K562 (cell line): Measurements from ENCODE around the gene DCLK1. TPM values are rescaled to one million over a fixed set of nuclear protein-coding genes. Genes with fewer than 3 reads are reported as not detected.

ENCODE experiments used
- ATAC-seq: fragments of 200-7000 bp; cut with Tn5 transposase; 3 replicates; pipeline ENCODE4 v1.9.1; 2020; ENCODE audit warnings: moderate library complexity
- BruUV-seq: library from RNA; stranded (reverse); fragments of 400-500 nt; replicated peaks from 2 replicates; lab custom pipeline; 2021; lab: Mats Ljungman, UMichigan
- CTCF ChIA-PET: fragments of 300-600 bp; formaldehyde crosslinking; extraction: SDS; loops from one replicate; lab custom pipeline; 2021; ENCODE audit warnings: low intra/inter-chr PET ratio; lab: Yijun Ruan, JAX
- POLR2A ChIA-PET: fragments of 300-600, 350-650 bp; sonication (Branson Sonifier 250); formaldehyde crosslinking; extraction: SDS; loops from one replicate; lab custom pipeline; 2021; ENCODE audit warnings: antibody characterized with exemption, inconsistent platforms; lab: Yijun Ruan, JAX
- DNase-seq, 4 experiments: peaks; one replicate each; pipeline versions ENCODE4 v3.0.0 to v3.0.0-alpha.2; 2011 to 2018; ENCODE audit warnings: low spot score in 3 of 4, mixed read lengths in 3 of 4; ENCODE audit errors: extremely low read depth in 1 of 4
- FAIRE-seq: peaks from 2 replicates; lab custom pipeline; 2011; peaks lifted over from hg19 to GRCh38; lab: Jason Lieb, UNC
- H2AFZ ChIP-seq: 2 replicates; pipeline ENCODE4 v1.6.0; 2011; ENCODE audit warnings: low read depth, low read length, control low read depth, inconsistent platforms
- H3K27ac ChIP-seq: fragments of 200-600 bp; 3 replicates; pipeline ENCODE4 v1.8.0; 2011; ENCODE audit warnings: low read depth, mild to moderate bottlenecking, control low read depth, inconsistent platforms, low read length, moderate library complexity, mixed read lengths; ENCODE audit errors: extremely low read depth
- H3K27me3 ChIP-seq, 2 experiments: fragments of 300-600 bp in 1 of 2; 2 replicates in 1 of 2; 3 replicates in 1 of 2; pipeline versions ENCODE4 v1.6.0 to v1.8.0; 2011; ENCODE audit warnings: inconsistent platforms in 2 of 2, low read length in 2 of 2, mild to moderate bottlenecking in 1 of 2, mixed read lengths in 1 of 2, moderate library complexity in 1 of 2; ENCODE audit not compliant: control insufficient read depth in 2 of 2, insufficient read depth in 2 of 2
- H3K36me3 ChIP-seq: fragments of 300-600 bp; 3 replicates; pipeline ENCODE4 v1.8.0; 2011; ENCODE audit warnings: mild to moderate bottlenecking, low read length, inconsistent platforms; ENCODE audit not compliant: control insufficient read depth, insufficient read depth
- H3K4me1 ChIP-seq, 2 experiments: fragments of 200-600 bp in 1 of 2; replicated peaks in 1 of 2; 2 replicates in 1 of 2; 3 replicates in 1 of 2; pipeline versions ENCODE4 v1.5.1 to v1.8.0; 2011; ENCODE audit warnings: inconsistent platforms in 2 of 2, low read length in 2 of 2, mild to moderate bottlenecking in 1 of 2, mixed read lengths in 1 of 2, moderate library complexity in 1 of 2; ENCODE audit not compliant: control insufficient read depth in 2 of 2, insufficient read depth in 2 of 2
- H3K4me2 ChIP-seq: 2 replicates; pipeline ENCODE4 v1.6.1; 2011; ENCODE audit warnings: low read length, control low read depth, inconsistent platforms, mixed read lengths; ENCODE audit not compliant: insufficient read depth
- H3K4me3 ChIP-seq: fragments of 200-600 bp; sonication (generic), shearing (Covaris generic); 2 replicates; pipeline ENCODE4 v1.5.1; 2016; ENCODE audit warnings: control low read depth, inconsistent platforms
- H3K79me2 ChIP-seq: fragments of 200-600 bp; 3 replicates; pipeline ENCODE4 v1.8.0; 2011; ENCODE audit warnings: low read length, inconsistent platforms; ENCODE audit not compliant: control insufficient read depth, insufficient read depth
- H3K9ac ChIP-seq, 2 experiments: 2 replicates each; pipeline versions ENCODE4 v1.6.0 to v1.6.1; 2011; ENCODE audit warnings: low read depth in 2 of 2, low read length in 2 of 2, control low read depth in 1 of 2, inconsistent platforms in 1 of 2, mild to moderate bottlenecking in 1 of 2, mixed read lengths in 1 of 2; ENCODE audit not compliant: insufficient read depth in 1 of 2
- H3K9me1 ChIP-seq: one replicate; pipeline ENCODE4 v1.6.0; 2011; ENCODE audit warnings: inconsistent platforms, mild to moderate bottlenecking, low read length, moderate library complexity; ENCODE audit not compliant: control insufficient read depth, insufficient read depth
- H3K9me3 ChIP-seq: replicated peaks from 2 replicates; pipeline ENCODE4 v1.5.1; 2011; ENCODE audit warnings: low read depth, low read length, inconsistent platforms; ENCODE audit not compliant: control insufficient read depth, insufficient read depth
- H4K20me1 ChIP-seq: replicated peaks from 2 replicates; pipeline ENCODE4 v1.6.1; 2011; ENCODE audit warnings: low read length, inconsistent platforms, mixed read lengths; ENCODE audit not compliant: control insufficient read depth, insufficient read depth
- AFF1 ChIP-seq, 2 experiments: fragments of 450-650 bp; IDR thresholded peaks; 2 replicates each; pipeline ENCODE4 v1.6.1; 2018; ENCODE audit warnings: mild to moderate bottlenecking in 2 of 2, low read depth in 1 of 2; ENCODE audit not compliant: partially characterized antibody in 2 of 2
- HOMEZ ChIP-seq: fragments of 250-450 bp; sonication (Bioruptor Pico); IDR thresholded peaks from 2 replicates; pipeline ENCODE4 v1.4.0; 2020; ENCODE audit warnings: mild to moderate bottlenecking, moderate library complexity
- POLR2AphosphoS2 ChIP-seq: IDR thresholded peaks from 2 replicates; pipeline ENCODE4 v1.6.1; 2012; ENCODE audit warnings: low read length, improper control_type of control experiment
- WHSC1 ChIP-seq: IDR thresholded peaks from one replicate; pipeline ENCODE4 v1.6.1; 2012; ENCODE audit warnings: low read length, control low read depth, inconsistent platforms
- ZBTB33 ChIP-seq: sonication (generic); formaldehyde crosslinking; IDR thresholded peaks from 2 replicates; pipeline ENCODE4 v1.8.1; 2023; ENCODE audit warnings: mild to moderate bottlenecking, missing genetic modification reagents
- ZFP30 ChIP-seq: fragments of 250-450 bp; sonication (Bioruptor Pico); IDR thresholded peaks from 2 replicates; pipeline ENCODE4 v1.8.0; 2022; ENCODE audit warnings: moderate library complexity, mild to moderate bottlenecking, inconsistent platforms, borderline replicate concordance
- ZNF609 ChIP-seq: sonication (generic); formaldehyde crosslinking; IDR thresholded peaks from 2 replicates; pipeline ENCODE4 v1.8.1; 2023; ENCODE audit warnings: missing genetic modification reagents, mild to moderate bottlenecking, borderline replicate concordance
- WGBS: fragments of 100-300 bp; shearing (Covaris generic); methylation state at CpG from one replicate; pipeline ENCODE4 v1.1.6; 2016; ENCODE audit warnings: low coverage, mixed read lengths; ENCODE audit not compliant: insufficient coverage; ENCODE audit errors: missing lambda C conversion rate; 5-methylcytosine and 5-hydroxymethylcytosine counted together
- in situ Hi-C: fragments of 300-500 bp; cut with MboI; formaldehyde crosslinking; loops from 4 replicates; pipeline ENCODE4 v1.15.0; 2018; ENCODE audit warnings: inconsistent platforms, mixed read lengths
- intact Hi-C: fragments of 100-400 bp; cut with micrococcal nuclease; formaldehyde crosslinking; loops from 2 replicates; pipeline ENCODE4 v1.14.2; 2022
- polyA plus RNA-seq, 8 experiments: library from polyadenylated mRNA; depleted of rRNA in 4 of 8; stranded (reverse) in 5 of 8; unstranded in 3 of 8; fragments of >200 nt; fragmentation: Nextera tagmentation in 2 of 8; fragmentation: Illumina TruSeq in 1 of 8; extraction: Ambion mirVana in 2 of 8; extraction: Trizol in 1 of 8; gene quantifications; 2 replicates each; pipeline versions ENCODE4 v1.2.1 to v1.2.3, GENCODE V29; 2011 to 2014; ENCODE audit warnings: inconsistent platforms in 1 of 8, missing spikeins in 1 of 8
- total RNA-seq, 7 experiments: library from RNA; depleted of rRNA in 6 of 7; stranded (reverse); fragments of >200 nt in 6 of 7; fragmentation: Illumina TruSeq in 2 of 7; extraction: Trizol in 2 of 7; gene quantifications; 2 replicates each; pipeline versions ENCODE4 v1.2.1 to v1.2.3, GENCODE V29; 2011 to 2021; ENCODE audit warnings: low replicate concordance in 1 of 7

The DCLK1 gene
- total and polyA plus RNA-seq, 9 of the 15 experiments (the other 6 are each of a cell fraction or from before 2014, with no cell fraction given): 0.07 TPM; not detected in 8

GRCh38 chr13:35965226-35965927 lies 165.8 kb downstream of the DCLK1 start:
- ChIA-PET POLR2A (no interaction called here), CTCF (no interaction called here)
- FAIRE-seq: no peak
- H3K79me2 ChIP-seq: no peaks in the 10 kb centered on the region
- in situ Hi-C loops: no loop called here
- H3K4me1 ChIP-seq: no peaks in the 10 kb centered on the region; a peak in 1 of 5 replicates
- no peak overlapping the region for H3K4me3 ChIP-seq
- intact Hi-C loops: no loop called here
- no peak overlapping the region for H3K4me2 ChIP-seq
- no peaks in the 10 kb centered on the region for H4K20me1 ChIP-seq
- no peak overlapping the region for H3K9ac ChIP-seq
- ATAC-seq: no peak
- H3K27me3 ChIP-seq: no peaks in the 10 kb centered on the region
- H3K9me1 ChIP-seq: no peaks in the 10 kb centered on the region
- H3K9me3 ChIP-seq: no peaks in the 10 kb centered on the region
- no peak overlapping the region for H3K27ac ChIP-seq
- no peak overlapping the region for H2AFZ ChIP-seq
- no peaks in the 10 kb centered on the region for H3K36me3 ChIP-seq
- no peak for DNase-seq
- no TSS peak for BruUV-seq
- WGBS: 2% methylated on average over 4 of the region's 7 CpGs
- TF ChIP-seq ZBTB33 (CRISPR knock-in tag) (no peak), ZNF609 (CRISPR knock-in tag) (no peak), AFF1 (IDR thresholded peaks at IDR 0.05; ENCODE audit: low read depth in 1 of 2, partially characterized antibody in 2 of 2) (no peak), WHSC1 (no peak), HOMEZ (no peak), ZFP30 (no peak), POLR2AphosphoS2 (no peak)
